Neuronal stem cell (in vitro differentiated cells): ENCODE data around the gene LGR4.

Experiments
- DNase-seq: peaks from one replicate; pipeline ENCODE4 v3.0.0-alpha.2; 2013; ENCODE audit warnings: low spot score
- H2AFZ ChIP-seq: one replicate; pipeline ENCODE4 v1.6.1; 2013; ENCODE audit warnings: mild to moderate bottlenecking, low read length, inconsistent platforms
- H2AK5ac ChIP-seq: 2 replicates; pipeline ENCODE4 v1.6.1; 2013; ENCODE audit warnings: low read depth, mild to moderate bottlenecking, inconsistent platforms, low read length, moderate library complexity, mixed read lengths
- H2BK120ac ChIP-seq: 2 replicates; pipeline ENCODE4 v1.6.1; 2013; ENCODE audit warnings: low read depth, mild to moderate bottlenecking, inconsistent platforms, low read length, moderate library complexity, mixed read lengths
- H2BK12ac ChIP-seq: one replicate; pipeline ENCODE4 v1.6.1; 2013; ENCODE audit warnings: low read length, inconsistent platforms
- H2BK15ac ChIP-seq: 2 replicates; pipeline ENCODE4 v1.6.1; 2013; ENCODE audit warnings: mild to moderate bottlenecking, low read length, inconsistent platforms, mixed read lengths
- H2BK5ac ChIP-seq: one replicate; pipeline ENCODE4 v1.6.1; 2013; ENCODE audit warnings: inconsistent platforms, mild to moderate bottlenecking, low read length, moderate library complexity
- H3K14ac ChIP-seq: one replicate; pipeline ENCODE4 v1.6.1; 2013; ENCODE audit warnings: low read length, inconsistent platforms
- H3K18ac ChIP-seq: 2 replicates; pipeline ENCODE4 v1.6.1; 2013; ENCODE audit warnings: low read length, inconsistent platforms
- H3K23ac ChIP-seq: 2 replicates; pipeline ENCODE4 v1.6.1; 2013; ENCODE audit warnings: low read depth, mild to moderate bottlenecking, mixed read lengths, low read length, inconsistent platforms; ENCODE audit not compliant: poor library complexity
- H3K27ac ChIP-seq: replicated peaks from 3 replicates; pipeline ENCODE4 v1.5.1; 2013; ENCODE audit warnings: low read length, inconsistent platforms
- H3K27me3 ChIP-seq, 3 experiments: 2 replicates each; pipeline ENCODE4 v1.6.1; 2013; ENCODE audit warnings: low read length in 3 of 3, mild to moderate bottlenecking in 2 of 3, inconsistent platforms in 1 of 3, low read depth in 1 of 3, mixed read lengths in 1 of 3, moderate library complexity in 1 of 3; ENCODE audit not compliant: control insufficient read depth in 3 of 3, insufficient read depth in 3 of 3
- H3K36me3 ChIP-seq, 2 donors: replicated peaks in 1 of 2; 2 replicates each; pipeline ENCODE4 v1.6.1; 2013; ENCODE audit warnings: low read length in 2 of 2; ENCODE audit not compliant: control insufficient read depth in 2 of 2, insufficient read depth in 2 of 2
- H3K4ac ChIP-seq: 2 replicates; pipeline ENCODE4 v1.6.1; 2013; ENCODE audit warnings: inconsistent platforms, mild to moderate bottlenecking, low read length, moderate library complexity
- H3K4me1 ChIP-seq, 2 donors: 1 replicate in 1 of 2; 2 replicates in 1 of 2; pipeline ENCODE4 v1.6.1; 2013; ENCODE audit warnings: low read length in 2 of 2, low read depth in 1 of 2; ENCODE audit not compliant: control insufficient read depth in 2 of 2, insufficient read depth in 1 of 2
- H3K4me2 ChIP-seq: one replicate; pipeline ENCODE4 v1.6.1; 2013; ENCODE audit warnings: mild to moderate bottlenecking, low read length, inconsistent platforms; ENCODE audit not compliant: insufficient read depth, poor library complexity, severe bottlenecking
- H3K4me3 ChIP-seq, 2 donors: 2 replicates each; pipeline ENCODE4 v1.5.1; 2013; ENCODE audit warnings: low read length in 2 of 2, mild to moderate bottlenecking in 2 of 2, inconsistent platforms in 1 of 2, moderate library complexity in 1 of 2
- H3K79me1 ChIP-seq: one replicate; pipeline ENCODE4 v1.6.1; 2013; ENCODE audit warnings: low read depth, mild to moderate bottlenecking, inconsistent platforms, low read length, moderate library complexity
- H3K9ac ChIP-seq: one replicate; pipeline ENCODE4 v1.6.1; 2013; ENCODE audit warnings: mild to moderate bottlenecking, low read depth, low read length, inconsistent platforms; ENCODE audit not compliant: poor library complexity
- H3K9me3 ChIP-seq, 2 donors: replicated peaks in 1 of 2; 2 replicates each; pipeline versions ENCODE3 to v1.6.1; 2013; ENCODE audit warnings: low read length in 2 of 2, mild to moderate bottlenecking in 2 of 2, inconsistent platforms in 1 of 2, low read depth in 1 of 2, mixed read lengths in 1 of 2, moderate library complexity in 1 of 2; ENCODE audit not compliant: control insufficient read depth in 2 of 2, insufficient read depth in 1 of 2
- H4K8ac ChIP-seq: one replicate; pipeline ENCODE4 v1.6.1; 2013; ENCODE audit warnings: low read depth, mild to moderate bottlenecking, inconsistent platforms, low read length, moderate library complexity
- H4K91ac ChIP-seq: one replicate; pipeline ENCODE4 v1.6.1; 2013; ENCODE audit warnings: low read length, low read depth, mild to moderate bottlenecking, inconsistent platforms; ENCODE audit not compliant: poor library complexity
- WGBS, 2 donors: extraction: QIAGEN DNeasy Blood & Tissue Kit; methylation state at CpG; one replicate each; pipeline ENCODE4 v1.1.7; 2013; ENCODE audit warnings: missing lambda C conversion rate in 2 of 2, mixed read lengths in 1 of 2; ENCODE audit not compliant: insufficient read length in 2 of 2, insufficient replicate concordance in 1 of 2; ENCODE audit errors: extremely low coverage in 2 of 2; 5-methylcytosine and 5-hydroxymethylcytosine counted together

Gene LGR4

GRCh38 chr11:27497284-27497866, 24.8 kb upstream of the LGR4 start:
- H2AK5ac ChIP-seq = no peak overlapping the region
- H3K36me3 ChIP-seq = peaks cover 5 to 94% of the 10 kb centered on the region in 2 donors
- H3K27ac ChIP-seq = no peak overlapping the region
- no peak overlapping the region for H3K23ac ChIP-seq
- no peak overlapping the region for H4K91ac ChIP-seq
- H2AFZ ChIP-seq = no peak overlapping the region
- no peak overlapping the region for H2BK5ac ChIP-seq
- H2BK120ac ChIP-seq = no peak overlapping the region
- H3K9ac ChIP-seq = no peak overlapping the region
- no peaks in the 10 kb centered on the region for H3K9me3 ChIP-seq
- no peak overlapping the region for H3K4me3 ChIP-seq
- no peaks in the 10 kb centered on the region for H3K27me3 ChIP-seq
- H4K8ac ChIP-seq = no peak overlapping the region
- H3K18ac ChIP-seq = no peak overlapping the region
- no peak for DNase-seq
- H3K4me1 ChIP-seq = no peaks in the 10 kb centered on the region
- no peak overlapping the region for H3K14ac ChIP-seq
- H3K4ac ChIP-seq = no peak overlapping the region
- no peak overlapping the region for H2BK15ac ChIP-seq
- no peaks in the 10 kb centered on the region for H3K79me1 ChIP-seq
- no peak overlapping the region for H2BK12ac ChIP-seq
- no peak overlapping the region for H3K4me2 ChIP-seq

GRCh38 chr11:27496461-27496860, 23.9 kb upstream of the LGR4 start:
- Histone ChIP-seq H2BK120ac (no peak overlapping the region), H2BK15ac (no peak overlapping the region), H2AFZ (no peak overlapping the region), H3K27ac (no peak overlapping the region), H3K4ac (no peak overlapping the region), H2BK5ac (no peak overlapping the region), H3K79me1 (no peaks in the 10 kb centered on the region), H3K9ac (no peak overlapping the region), H4K91ac (no peak overlapping the region), H3K9me3 (no peaks in the 10 kb centered on the region), H3K4me1 (no peaks in the 10 kb centered on the region), H3K36me3 (peaks cover 9 to 94% of the 10 kb centered on the region in 2 donors), H3K14ac (no peak overlapping the region), H3K4me2 (no peak overlapping the region), H2AK5ac (no peak overlapping the region), H3K27me3 (no peaks in the 10 kb centered on the region), H2BK12ac (no peak overlapping the region), H3K18ac (no peak overlapping the region), H3K4me3 (no peak overlapping the region), H4K8ac (no peak overlapping the region), H3K23ac (no peak overlapping the region)
- WGBS, 2 donors = no CpG with 5 or more reads among the region's 1 CpG
- DNase-seq = no peak

GRCh38 chr11:27495710-27496300, 23.2 kb upstream of the LGR4 start:
- H3K9ac ChIP-seq = no peak overlapping the region
- H3K4me1 ChIP-seq = no peaks in the 10 kb centered on the region
- no peak overlapping the region for H2BK15ac ChIP-seq
- H3K14ac ChIP-seq = no peak overlapping the region
- no peak overlapping the region for H3K4ac ChIP-seq
- no peak overlapping the region for H2AK5ac ChIP-seq
- no CpG with 5 or more reads among the region's 1 CpG for WGBS, 2 donors
- no peak overlapping the region for H3K23ac ChIP-seq
- H2AFZ ChIP-seq = no peak overlapping the region
- no peak overlapping the region for H2BK120ac ChIP-seq
- no peak overlapping the region for H3K4me3 ChIP-seq
- no peaks in the 10 kb centered on the region for H3K27me3 ChIP-seq
- no peak overlapping the region for H2BK5ac ChIP-seq
- no peak overlapping the region for H3K18ac ChIP-seq
- H3K4me2 ChIP-seq = no peak overlapping the region
- no peaks in the 10 kb centered on the region for H3K79me1 ChIP-seq
- no peaks in the 10 kb centered on the region for H3K9me3 ChIP-seq
- no peak overlapping the region for H3K27ac ChIP-seq
- no peak overlapping the region for H2BK12ac ChIP-seq
- H4K91ac ChIP-seq = no peak overlapping the region
- no peak overlapping the region for H4K8ac ChIP-seq
- DNase-seq = no peak
- H3K36me3 ChIP-seq = peaks cover 15 to 94% of the 10 kb centered on the region in 2 donors

- no peak overlapping the region for H3K27ac ChIP-seq
- H4K8ac ChIP-seq = no peak overlapping the region
- no peak overlapping the region for H3K18ac ChIP-seq
- H3K4me3 ChIP-seq = peak overlapping the region in 1 of 2 donors; percentile 50
- H3K14ac ChIP-seq = no peak overlapping the region
- H3K9ac ChIP-seq = no peak overlapping the region
- no peak overlapping the region for H4K91ac ChIP-seq
- H2BK12ac ChIP-seq = no peak overlapping the region
- no peak overlapping the region for H2AK5ac ChIP-seq
- peaks cover 5 to 17% of the 10 kb centered on the region in 2 donors for H3K9me3 ChIP-seq
- no peak overlapping the region for H3K4ac ChIP-seq
- H2AFZ ChIP-seq = no peak overlapping the region
- H3K27me3 ChIP-seq = no peaks in the 10 kb centered on the region
- H2BK120ac ChIP-seq = no peak overlapping the region
- no CpG with 5 or more reads among the region's 5 CpGs for WGBS, 2 donors
- no peak overlapping the region for H2BK15ac ChIP-seq
- no peak for DNase-seq
- no peak overlapping the region for H3K4me2 ChIP-seq
- no peaks in the 10 kb centered on the region for H3K79me1 ChIP-seq
- peaks cover 16 to 46% of the 10 kb centered on the region in 2 donors for H3K36me3 ChIP-seq
- no peak overlapping the region for H2BK5ac ChIP-seq
- no peak overlapping the region for H3K23ac ChIP-seq
- H3K4me1 ChIP-seq = no peaks in the 10 kb centered on the region
Observed at GRCh38 chr11:27489092-27489491, 16.5 kb upstream of the LGR4 start.
